ENCODE measurements around the gene LGALS7B. TPM values are rescaled to one million over a fixed set of nuclear protein-coding genes. Genes with fewer than 3 reads are reported as not detected.
"Not testable (repeated sequence)": the region's sequence is repeated elsewhere in the genome, so short reads cannot be mapped to it uniquely, and the experiment has no call there.

LGALS7B gene
- total RNA-seq, 1 donor from 2014 or later = 3.1 TPM

GRCh38 chr19:38819231-38819920 is 30.4 kb downstream of the LGALS7B start:
- DNase-seq (ENCODE audit: low spot score) = peak; percentile 48

GRCh38 chr19:38821230-38821825 is 32.3 kb downstream of the LGALS7B start:
- DNase-seq (ENCODE audit: low spot score) = not testable (repeated sequence)

- DNase-seq (ENCODE audit: low spot score) = not testable (repeated sequence)
Observed at GRCh38 chr19:38825936-38826335, 36.9 kb downstream of the LGALS7B start.

DNA sequence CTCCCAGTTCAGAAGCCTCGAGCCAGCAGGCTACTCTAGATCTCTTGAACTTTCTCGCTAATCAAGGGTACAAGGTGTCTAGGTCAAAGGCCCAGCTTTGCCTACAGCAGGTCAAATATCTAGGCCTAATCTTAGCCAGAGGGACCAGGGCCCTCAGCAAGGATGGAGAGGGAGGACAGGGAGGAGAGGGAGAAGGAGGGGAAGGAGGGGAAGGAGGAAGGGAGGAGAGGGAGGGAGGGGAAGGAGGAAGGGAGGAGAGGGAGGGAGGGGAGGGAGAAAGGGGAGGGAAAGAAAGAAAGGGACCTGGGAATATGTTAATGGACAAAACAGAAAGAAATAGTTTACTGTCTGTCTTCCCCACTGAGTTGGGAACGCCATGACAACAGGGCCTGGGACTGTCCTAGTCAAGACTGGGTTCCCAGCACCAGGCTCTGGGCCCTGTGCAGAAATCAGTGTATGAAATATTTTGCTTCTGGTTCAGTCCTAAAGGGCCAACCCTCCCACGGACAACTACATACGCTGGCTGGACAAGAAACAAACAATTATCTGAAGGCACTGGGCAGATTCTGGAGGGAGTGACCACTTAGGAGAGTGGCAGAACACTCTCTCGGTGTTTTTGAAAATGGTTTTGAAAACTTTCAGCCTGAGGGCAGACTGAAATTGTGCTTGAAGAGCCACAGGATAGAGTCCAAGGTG is 38.0 kb downstream of the LGALS7B start:
- no peak for DNase-seq (ENCODE audit: low spot score)

- DNase-seq (ENCODE audit: low spot score) = not testable (repeated sequence)
Observed at GRCh38 chr19:38829203-38829602, 40.2 kb downstream of the LGALS7B start.

DNA sequence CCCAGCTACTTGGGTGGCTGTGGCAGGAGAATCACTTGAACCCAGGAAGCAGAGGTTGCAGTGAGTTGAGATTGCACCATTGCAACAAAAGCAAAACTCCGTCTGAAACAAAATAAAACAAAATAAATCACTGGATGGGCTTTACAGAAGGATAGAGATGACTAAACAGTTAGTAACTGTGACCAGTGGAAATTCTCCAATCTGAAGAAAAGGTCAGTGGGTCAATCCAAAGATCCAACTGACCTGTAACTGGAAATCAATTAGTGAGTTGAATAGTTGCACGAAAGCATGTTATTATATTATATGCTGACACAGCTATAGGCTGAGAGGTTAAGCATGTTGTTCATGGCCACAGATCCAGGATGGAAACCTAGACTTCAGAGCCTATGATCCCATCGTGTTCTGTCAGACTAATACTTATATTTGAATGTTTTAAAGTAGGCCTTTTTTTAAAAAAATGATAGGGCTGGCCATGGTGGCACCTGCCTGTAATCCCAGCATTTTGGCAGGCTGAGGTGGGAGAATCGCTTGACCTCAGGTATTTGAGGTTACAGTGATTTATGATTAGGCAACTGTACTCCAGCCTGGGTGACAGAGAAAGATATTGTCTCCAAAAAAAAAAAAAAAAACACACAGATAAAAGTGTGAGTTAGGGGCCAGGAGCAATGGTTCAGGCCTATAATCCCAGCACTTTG is 41.2 kb downstream of the LGALS7B start:
- no peak for DNase-seq (ENCODE audit: low spot score)

DNA sequence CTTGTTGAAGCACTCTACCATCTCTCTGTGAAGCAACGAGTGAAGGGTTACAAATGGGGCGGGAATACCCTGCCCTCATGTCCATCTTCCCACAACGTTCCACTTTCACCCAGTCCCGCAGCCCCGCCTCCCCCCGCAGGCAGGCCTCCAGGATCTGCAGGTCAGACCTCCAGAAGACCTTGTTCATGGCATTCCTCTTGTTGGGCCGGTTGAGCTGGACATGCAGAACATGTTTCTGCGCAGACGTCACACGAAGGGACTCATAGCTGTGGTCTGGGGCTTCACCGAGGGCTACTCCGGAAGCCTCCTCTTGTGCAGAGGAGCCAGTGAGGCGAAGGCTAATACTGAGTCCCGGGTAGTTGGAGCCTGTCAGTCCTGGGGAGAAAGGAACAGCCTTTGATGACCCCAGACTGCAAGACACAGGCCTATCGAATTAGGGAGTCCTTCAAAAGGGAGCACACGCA is 42.2 kb downstream of the LGALS7B start:
- DNase-seq (ENCODE audit: low spot score) = peak; percentile 70

GRCh38 chr19:38833092-38833425 is 44.1 kb downstream of the LGALS7B start:
- DNase-seq (ENCODE audit: low spot score) = no peak

GRCh38 chr19:38834104-38834490 is 45.1 kb downstream of the LGALS7B start:
- no peak for DNase-seq (ENCODE audit: low spot score)

DNA sequence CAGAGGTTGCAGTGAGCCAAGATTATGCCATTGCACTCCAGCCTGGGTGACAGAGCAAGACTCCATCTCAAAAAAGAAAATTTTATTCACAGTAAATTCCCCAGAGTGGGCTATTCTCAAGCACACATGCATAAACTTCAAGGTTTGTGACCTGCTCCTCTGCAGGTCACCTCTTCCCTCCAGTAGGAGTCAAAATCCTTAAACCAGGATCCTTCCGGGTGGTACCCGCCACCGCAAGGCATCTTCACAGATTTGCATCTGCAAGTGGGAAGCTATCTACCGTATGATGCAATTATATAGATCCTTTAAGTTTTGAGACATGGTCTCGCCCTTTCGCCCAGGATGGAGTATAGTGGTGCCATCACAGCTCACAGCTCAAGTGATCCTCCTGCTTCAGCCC is 45.6 kb downstream of the LGALS7B start:
- DNase-seq (ENCODE audit: low spot score) = no peak

DNA sequence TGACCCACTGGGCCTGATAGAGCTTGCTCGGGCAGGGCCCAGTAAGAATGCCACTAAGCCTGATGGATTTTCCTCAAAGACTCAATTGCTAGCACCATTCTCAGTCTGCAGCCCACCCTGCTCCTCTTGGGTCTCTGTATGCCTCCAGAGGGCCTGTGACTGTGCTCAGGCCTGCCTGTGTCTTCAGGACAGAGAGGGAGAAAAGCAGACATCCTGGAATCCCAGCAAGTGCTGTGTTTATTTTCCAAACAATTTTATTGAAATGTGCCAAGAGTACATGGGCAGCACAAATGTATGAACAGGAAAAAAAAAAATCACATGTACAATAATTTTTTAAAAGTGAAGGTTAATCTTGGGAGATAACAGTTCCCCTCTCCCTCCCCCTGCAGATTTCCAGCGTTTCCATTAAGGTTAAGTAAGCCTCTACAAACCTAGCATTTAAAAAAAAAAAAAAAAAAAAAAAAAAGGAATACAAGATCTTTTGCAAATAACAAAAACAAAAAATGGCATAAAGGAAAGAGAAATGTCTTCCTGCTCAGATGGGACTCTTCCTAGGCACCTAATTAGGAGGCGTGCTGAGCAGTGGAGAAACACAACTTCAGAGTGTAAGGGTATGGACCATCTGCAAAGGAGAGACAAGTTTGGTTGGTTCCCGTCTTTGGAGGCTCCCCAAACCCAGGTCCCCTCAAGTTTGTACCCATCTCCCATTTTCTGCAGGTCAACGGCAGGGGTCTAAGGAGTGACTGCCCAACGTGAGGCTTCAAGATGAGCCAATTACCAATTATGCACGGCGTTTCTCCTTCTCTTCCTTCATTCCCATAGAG is 47.4 kb downstream of the LGALS7B start:
- no peak for DNase-seq (ENCODE audit: low spot score)

DNA sequence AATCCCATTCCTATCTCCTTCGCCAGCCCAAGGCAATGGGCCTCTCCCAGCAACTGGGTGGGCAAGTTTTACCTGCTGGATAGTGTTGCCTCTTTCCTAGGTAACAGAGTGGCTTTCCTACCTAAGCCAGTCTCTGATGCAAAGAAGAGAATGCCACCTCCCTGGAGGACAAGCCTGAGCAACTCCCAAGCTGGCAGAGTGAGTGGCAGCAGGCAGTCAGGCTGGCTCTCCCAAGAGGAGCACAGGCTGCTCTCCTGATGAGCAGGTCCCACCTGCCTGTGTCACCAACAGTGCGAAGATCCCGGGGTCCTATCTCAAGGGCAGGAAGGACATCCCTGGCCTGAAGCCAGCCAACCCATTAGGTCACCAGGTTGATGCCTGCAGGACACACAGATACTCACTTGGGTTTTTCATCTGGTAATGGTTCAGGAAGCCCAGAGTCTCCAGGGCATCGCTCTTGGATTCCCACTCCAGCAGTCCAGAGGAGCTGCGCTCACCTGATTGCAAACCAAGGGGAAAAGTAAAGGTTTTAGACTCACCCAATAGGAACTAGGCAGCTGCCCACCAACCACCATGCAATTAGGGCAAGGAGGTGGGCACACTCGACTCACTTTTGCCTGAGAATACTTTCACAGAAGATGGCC is 48.1 kb downstream of the LGALS7B start:
- DNase-seq (ENCODE audit: low spot score) = no peak

- DNase-seq (ENCODE audit: low spot score) = no peak
Observed at GRCh38 chr19:38837656-38838121, 48.7 kb downstream of the LGALS7B start.

GRCh38 chr19:38838208-38838985 is 49.4 kb downstream of the LGALS7B start:
- no peak for DNase-seq (ENCODE audit: low spot score)

- DNase-seq (ENCODE audit: low spot score) = no peak
Observed at GRCh38 chr19:38838986-38839761, 50.2 kb downstream of the LGALS7B start.

DNA sequence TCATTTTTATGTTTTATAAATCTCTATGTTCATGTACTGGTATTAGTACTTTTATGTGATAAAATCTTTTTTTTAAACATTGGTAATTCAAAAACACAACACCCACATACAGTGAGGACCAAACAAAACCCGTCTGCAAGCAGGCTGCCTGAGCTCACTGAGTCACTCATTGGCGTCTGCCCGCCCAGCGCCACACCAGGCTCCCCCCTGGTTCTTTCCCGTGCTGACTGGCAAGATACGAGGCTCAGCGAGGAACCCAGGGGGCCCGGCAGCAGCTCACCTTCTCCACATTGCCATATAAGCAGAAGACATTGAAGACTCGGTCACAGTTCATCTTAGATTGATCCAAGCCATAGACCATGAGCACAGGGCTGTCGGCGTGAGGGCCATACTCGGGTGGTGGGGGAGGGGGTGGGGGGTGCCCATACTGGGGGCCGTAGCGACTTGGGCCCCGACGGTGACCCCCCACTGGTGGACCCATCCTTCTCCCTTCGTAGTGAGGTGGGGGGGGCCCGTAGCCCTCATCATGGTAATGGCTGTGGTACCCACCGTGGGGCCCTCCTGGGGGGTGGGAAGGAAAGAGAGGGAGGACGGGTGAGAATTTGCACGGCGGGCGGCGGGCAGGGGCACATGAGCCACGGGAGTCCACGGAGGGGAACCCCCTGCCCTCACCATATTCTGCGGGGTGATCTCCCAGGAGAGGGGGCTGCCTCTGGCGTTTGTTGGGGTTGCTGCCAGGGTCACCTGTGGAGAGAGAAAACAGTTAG is 51.0 kb downstream of the LGALS7B start:
- no peak for DNase-seq (ENCODE audit: low spot score)

DNA sequence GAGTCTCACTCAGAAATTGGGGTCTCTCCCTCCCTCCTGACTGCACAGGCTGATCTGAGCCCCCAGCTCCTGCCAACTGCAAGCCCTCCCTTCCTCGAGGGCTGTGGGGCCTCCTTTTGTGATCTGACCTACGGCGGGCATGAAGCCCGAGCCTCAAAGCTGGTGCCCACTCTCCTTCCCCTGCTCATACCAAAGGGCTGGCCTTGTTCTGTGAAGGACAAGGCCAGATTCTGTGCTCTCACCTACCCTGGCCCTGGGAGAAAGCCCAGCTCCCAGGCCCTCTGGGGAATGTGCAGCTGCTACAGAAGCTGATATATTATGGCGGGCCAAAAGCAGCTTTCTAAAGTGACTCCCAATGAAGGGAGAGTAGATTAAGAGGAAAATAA is 51.6 kb downstream of the LGALS7B start:
- DNase-seq (ENCODE audit: low spot score) = no peak

Data from mucosa of gallbladder (tissue), 1 donor.